Effector memory CD4-positive, alpha-beta T cell (primary cell): ENCODE data around the gene NEDD4.
A peak's percentile ranks its signal among the peaks of the same experiment; 100 is the strongest.

Experiments
- DNase-seq, 3 donors: peaks; one replicate each; pipeline ENCODE4 v3.0.0-alpha.2; 2020
- H3K27ac ChIP-seq: 2 replicates; pipeline ENCODE4 v1.7.0; 2013; ENCODE audit warnings: mild to moderate bottlenecking, low read length, moderate library complexity; ENCODE audit not compliant: insufficient read depth, poor library complexity, severe bottlenecking
- H3K27me3 ChIP-seq: replicated peaks from 2 replicates; pipeline ENCODE4 v1.7.0; 2013; ENCODE audit warnings: mild to moderate bottlenecking, low read length; ENCODE audit not compliant: insufficient read depth, control insufficient read depth, poor library complexity, severe bottlenecking
- H3K36me3 ChIP-seq: 2 replicates; pipeline ENCODE4 v1.7.0; 2013; ENCODE audit warnings: mild to moderate bottlenecking, low read length, moderate library complexity; ENCODE audit not compliant: control insufficient read depth, insufficient read depth
- H3K4me1 ChIP-seq: 2 replicates; pipeline ENCODE4 v1.7.0; 2013; ENCODE audit warnings: low read length, mild to moderate bottlenecking; ENCODE audit not compliant: control insufficient read depth, insufficient read depth, poor library complexity, severe bottlenecking
- H3K4me3 ChIP-seq: 2 replicates; pipeline ENCODE4 v1.7.0; 2013; ENCODE audit warnings: low read length, low read depth, mild to moderate bottlenecking; ENCODE audit not compliant: insufficient read depth, poor library complexity, severe bottlenecking
- H3K9me3 ChIP-seq: 2 replicates; pipeline ENCODE4 v1.7.0; 2013; ENCODE audit warnings: mild to moderate bottlenecking, low read length, moderate library complexity; ENCODE audit not compliant: control insufficient read depth

The NEDD4 gene

DNA sequence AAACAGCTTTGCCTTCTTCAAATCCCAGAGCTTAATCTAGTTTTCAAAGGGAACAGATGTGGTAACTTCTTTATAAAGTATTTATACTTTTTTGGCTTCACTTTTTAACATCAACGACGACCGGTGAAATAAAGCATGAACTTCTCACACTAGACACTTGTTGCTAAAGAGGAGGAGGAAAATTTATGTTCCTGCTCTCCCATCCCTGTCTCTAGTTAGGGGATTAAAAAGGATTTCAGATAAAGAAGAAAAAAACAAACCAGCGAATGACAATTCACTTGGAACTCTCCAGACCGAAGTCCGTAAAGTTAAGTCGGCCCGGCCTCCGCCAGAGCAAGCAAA is 672 bp downstream of the NEDD4 start:
- H3K4me3 ChIP-seq, result peak overlapping the region; percentile 81
- DNase-seq, result no peak

DNA sequence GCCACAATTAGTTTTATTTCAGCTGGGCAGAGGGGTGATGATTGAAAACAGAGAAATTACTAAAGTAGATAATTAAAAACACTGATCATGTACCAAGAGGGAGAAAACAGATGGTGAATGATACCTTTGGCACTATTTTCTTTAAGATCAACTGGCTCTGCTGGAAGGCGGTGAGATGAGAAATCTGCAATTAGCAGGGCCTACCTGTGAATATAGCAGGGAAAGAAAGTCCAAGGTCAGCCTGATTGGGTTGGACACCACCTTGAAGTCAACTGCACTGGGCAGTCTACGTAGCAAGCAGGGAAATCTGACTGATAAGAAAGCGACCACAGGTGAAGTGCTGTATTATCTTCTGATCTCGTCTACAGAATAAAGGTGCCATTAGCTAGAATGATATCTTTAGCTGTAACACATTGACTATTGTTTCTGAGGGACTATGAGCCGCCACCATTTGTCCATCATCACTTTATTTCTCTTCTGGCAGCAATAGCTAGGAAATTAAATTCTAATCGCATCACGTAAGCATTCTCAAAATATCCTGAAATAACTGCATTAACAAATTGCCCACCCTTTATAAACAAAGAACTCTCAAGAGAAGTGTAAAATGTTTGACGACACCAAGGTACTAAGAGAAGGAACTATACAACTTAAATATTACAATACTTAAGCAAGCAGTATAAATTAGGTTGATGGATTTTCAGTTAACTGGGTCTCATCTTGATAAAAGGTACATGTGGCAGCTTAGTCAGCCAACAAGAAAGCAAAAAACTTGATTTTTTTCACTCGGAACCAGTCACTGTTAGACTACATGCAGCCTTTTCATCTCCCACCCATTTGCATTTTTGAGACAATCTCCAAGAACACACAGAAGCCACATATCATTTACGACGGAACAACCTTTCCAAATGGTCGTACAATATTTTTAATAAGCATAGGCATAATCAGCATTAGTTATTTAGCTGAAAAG is 1.3 kb downstream of the NEDD4 start:
- H3K27ac ChIP-seq, result no peak overlapping the region

More for the DNA sequence above, 672 bp downstream of the NEDD4 start:
- Histone ChIP-seq H3K4me1 (no peaks in the 10 kb centered on the region), H3K27ac (no peak overlapping the region), H3K27me3 (no peaks in the 10 kb centered on the region), H3K9me3 (no peaks in the 10 kb centered on the region), H3K36me3 (no peaks in the 10 kb centered on the region)

DNA sequence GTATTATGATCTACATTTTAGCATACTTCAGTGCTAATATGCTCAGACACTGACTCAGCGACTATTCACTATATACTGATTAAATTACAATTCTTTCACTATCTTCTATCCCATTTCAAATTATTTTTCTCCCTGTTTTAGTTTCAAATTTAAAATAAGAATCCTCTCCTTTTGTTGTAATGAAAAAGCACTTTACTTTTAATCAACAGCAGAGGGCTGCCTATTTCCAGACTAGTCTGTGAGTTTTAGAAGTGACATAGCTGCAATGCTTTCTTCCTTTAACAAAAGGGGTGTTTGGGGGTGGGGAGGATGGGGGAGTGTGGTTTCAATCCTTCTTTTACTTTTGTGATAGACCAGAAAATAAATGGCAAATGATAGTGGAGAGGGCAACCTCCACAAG is 2.4 kb downstream of the NEDD4 start:
- Histone ChIP-seq H3K9me3 (no peaks in the 10 kb centered on the region), H3K36me3 (no peaks in the 10 kb centered on the region), H3K4me3 (no peak overlapping the region), H3K27ac (no peak overlapping the region), H3K27me3 (no peaks in the 10 kb centered on the region), H3K4me1 (no peaks in the 10 kb centered on the region)
- no peak for DNase-seq

More for the DNA sequence above, 1.3 kb downstream of the NEDD4 start:
- H3K27me3 ChIP-seq, result no peaks in the 10 kb centered on the region
- no peaks in the 10 kb centered on the region for H3K36me3 ChIP-seq
- H3K4me1 ChIP-seq, result no peaks in the 10 kb centered on the region
- no peak for DNase-seq
- H3K4me3 ChIP-seq, result no peak overlapping the region
- no peaks in the 10 kb centered on the region for H3K9me3 ChIP-seq

GRCh38 chr15:55990516-55990915 is 2.9 kb downstream of the NEDD4 start:
- Histone ChIP-seq H3K4me3 (no peak overlapping the region), H3K4me1 (no peaks in the 10 kb centered on the region)
- DNase-seq, result no peak

GRCh38 chr15:55989383-55989782 is 4.0 kb downstream of the NEDD4 start:
- H3K9me3 ChIP-seq, result no peaks in the 10 kb centered on the region
- no peaks in the 10 kb centered on the region for H3K27me3 ChIP-seq
- no peak for DNase-seq
- no peaks in the 10 kb centered on the region for H3K36me3 ChIP-seq
- no peak overlapping the region for H3K4me3 ChIP-seq
- no peak overlapping the region for H3K27ac ChIP-seq
- no peaks in the 10 kb centered on the region for H3K4me1 ChIP-seq

More at GRCh38 chr15:55990516-55990915, 2.9 kb downstream of the NEDD4 start:
- Histone ChIP-seq H3K9me3 (no peaks in the 10 kb centered on the region), H3K36me3 (no peaks in the 10 kb centered on the region), H3K27ac (no peak overlapping the region), H3K27me3 (no peaks in the 10 kb centered on the region)

DNA sequence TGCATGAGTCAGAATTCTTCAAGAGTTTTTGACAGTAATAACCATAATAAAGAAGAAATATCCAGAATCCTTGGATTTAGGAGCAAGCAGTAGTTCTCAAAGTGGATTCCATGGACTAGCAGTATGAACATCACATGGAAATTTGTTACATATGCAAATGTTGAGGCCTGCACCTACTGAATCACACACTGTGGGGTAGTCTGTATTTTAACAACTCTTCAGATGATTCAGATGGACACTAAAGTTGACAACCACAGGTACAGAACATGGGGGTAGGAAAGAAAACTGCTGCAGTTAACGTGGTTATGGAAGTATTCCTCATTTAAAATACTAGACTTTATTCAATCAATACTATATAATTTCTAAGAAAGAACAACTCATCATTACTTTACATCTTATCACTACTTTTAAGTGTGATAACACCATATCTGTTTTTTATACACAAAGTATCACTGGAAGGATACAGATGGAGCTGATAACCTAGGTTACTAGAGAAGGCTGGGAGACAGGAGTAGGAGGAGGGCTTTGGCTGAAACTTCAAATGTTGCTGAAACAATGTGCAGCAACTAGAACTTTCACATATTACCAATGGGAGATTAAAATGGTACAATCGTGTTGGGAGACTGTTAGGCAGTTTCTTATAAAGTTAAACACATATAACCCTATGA is 11.7 kb downstream of the NEDD4 start:
- Histone ChIP-seq H3K27ac (no peak overlapping the region), H3K4me3 (no peak overlapping the region), H3K9me3 (no peaks in the 10 kb centered on the region), H3K27me3 (no peaks in the 10 kb centered on the region), H3K36me3 (no peaks in the 10 kb centered on the region), H3K4me1 (no peaks in the 10 kb centered on the region)
- DNase-seq, result no peak

GRCh38 chr15:55980511-55980910 is 12.9 kb downstream of the NEDD4 start:
- H3K9me3 ChIP-seq, result no peaks in the 10 kb centered on the region
- no peak for DNase-seq
- H3K36me3 ChIP-seq, result no peaks in the 10 kb centered on the region
- no peaks in the 10 kb centered on the region for H3K4me1 ChIP-seq
- H3K4me3 ChIP-seq, result no peak overlapping the region
- no peaks in the 10 kb centered on the region for H3K27me3 ChIP-seq
- no peak overlapping the region for H3K27ac ChIP-seq

GRCh38 chr15:55977231-55977630 is 16.2 kb downstream of the NEDD4 start:
- DNase-seq, result no peak
- H3K27me3 ChIP-seq, result no peaks in the 10 kb centered on the region
- H3K4me1 ChIP-seq, result no peaks in the 10 kb centered on the region
- H3K36me3 ChIP-seq, result no peaks in the 10 kb centered on the region
- no peak overlapping the region for H3K4me3 ChIP-seq
- no peak overlapping the region for H3K27ac ChIP-seq
- H3K9me3 ChIP-seq, result no peaks in the 10 kb centered on the region

DNA sequence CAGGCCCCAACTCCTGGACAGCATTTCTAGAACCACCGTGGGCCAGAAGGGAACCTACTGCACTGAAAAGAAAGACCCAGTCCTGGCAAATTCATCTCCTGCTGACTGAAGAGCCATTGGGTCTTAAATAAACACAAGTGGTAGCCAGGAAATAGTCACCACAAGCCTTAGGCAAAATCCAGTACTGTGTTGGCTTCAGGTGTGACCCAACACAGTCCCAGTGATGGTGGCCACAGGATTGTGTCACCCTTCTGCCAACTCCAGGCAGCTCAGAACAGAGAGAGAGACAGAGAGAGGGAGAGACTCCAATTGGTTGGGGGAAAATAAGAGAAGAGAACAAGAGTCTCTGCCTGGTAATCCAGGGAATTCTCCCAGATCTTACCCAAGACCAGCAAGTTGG is 23.1 kb downstream of the NEDD4 start:
- DNase-seq, result no peak
- H3K4me1 ChIP-seq, result no peaks in the 10 kb centered on the region
- H3K27me3 ChIP-seq, result no peaks in the 10 kb centered on the region
- no peak overlapping the region for H3K27ac ChIP-seq
- no peak overlapping the region for H3K4me3 ChIP-seq
- H3K36me3 ChIP-seq, result no peaks in the 10 kb centered on the region
- no peaks in the 10 kb centered on the region for H3K9me3 ChIP-seq

DNA sequence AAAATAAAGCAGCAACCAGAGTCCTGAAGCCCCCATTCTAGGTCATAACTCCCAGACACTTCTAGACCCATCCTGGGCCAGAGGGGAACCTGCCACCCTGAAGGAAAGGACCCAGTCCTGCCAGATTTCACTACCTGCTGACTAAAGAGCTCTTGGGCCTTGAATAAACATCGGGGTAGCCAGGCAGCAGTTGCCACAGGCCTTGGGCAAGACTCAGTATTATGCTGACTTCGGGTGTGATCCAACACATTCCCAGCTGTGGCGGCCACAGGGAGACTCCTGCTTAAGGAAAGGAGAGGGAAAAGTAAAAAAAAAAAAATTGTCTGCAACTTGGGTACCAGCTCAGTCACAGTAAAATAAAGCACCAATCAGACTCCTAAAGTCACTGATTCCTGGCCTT is 23.8 kb downstream of the NEDD4 start:
- Histone ChIP-seq H3K36me3 (no peaks in the 10 kb centered on the region), H3K4me3 (no peak overlapping the region), H3K27me3 (no peaks in the 10 kb centered on the region), H3K9me3 (no peaks in the 10 kb centered on the region), H3K4me1 (no peaks in the 10 kb centered on the region), H3K27ac (no peak overlapping the region)
- no peak for DNase-seq
